Muscle of leg (tissue), 16 donors: Measurements from ENCODE around the gene KRTAP21-2. TPM values are rescaled to one million over a fixed set of nuclear protein-coding genes. Genes with fewer than 3 reads are reported as not detected.
A peak's percentile ranks its signal among the peaks of the same experiment; 100 is the strongest.
"Not testable (repeated sequence)": the region's sequence is repeated elsewhere in the genome, so short reads cannot be mapped to it uniquely, and the experiment has no call there.

Source experiments
- DNase-seq: peaks from one replicate; pipeline ENCODE4 v3.0.0; 2013
- H3K27ac ChIP-seq: one replicate; pipeline ENCODE4 v1.5.1; 2013; ENCODE audit warnings: mild to moderate bottlenecking, low read length, control low read depth
- H3K27me3 ChIP-seq: one replicate; pipeline ENCODE4 v1.6.1; 2013; ENCODE audit warnings: low read length; ENCODE audit not compliant: control insufficient read depth, insufficient read depth
- H3K36me3 ChIP-seq: one replicate; pipeline ENCODE4 v1.6.1; 2013; ENCODE audit warnings: low read length; ENCODE audit not compliant: control insufficient read depth, insufficient read depth
- H3K4me1 ChIP-seq: one replicate; pipeline ENCODE4 v1.6.1; 2013; ENCODE audit warnings: low read length; ENCODE audit not compliant: control insufficient read depth, insufficient read depth
- H3K4me3 ChIP-seq: one replicate; pipeline ENCODE4 v1.5.1; 2013; ENCODE audit warnings: low read length, control low read depth
- H3K9me3 ChIP-seq: replicated peaks from 2 replicates; pipeline ENCODE4 v1.6.1; 2013; ENCODE audit warnings: low read depth, low read length; ENCODE audit not compliant: control insufficient read depth
- WGBS: methylation state at CpG from one replicate; pipeline ENCODE4 v1.1.5; 2013; ENCODE audit warnings: missing lambda C conversion rate; ENCODE audit not compliant: insufficient coverage; 5-methylcytosine and 5-hydroxymethylcytosine counted together
- long read RNA-seq, 11 donors: transcript quantifications; one replicate each; lab custom pipeline, GENCODE V29; 2026
- polyA plus RNA-seq, 8 donors: library from polyadenylated mRNA; unstranded; fragments of 120-200 nt; gene quantifications; one replicate each; pipeline versions ENCODE4 v1.2.1 to v1.2.3, GENCODE V29; 2013; ENCODE audit warnings: inconsistent platforms in 1 of 8, low replicate concordance in 1 of 8; ENCODE audit not compliant: insufficient read length in 8 of 8, insufficient read depth in 1 of 8
- total RNA-seq: library from RNA; stranded (reverse); fragments of 120-200 nt; gene quantifications from one replicate; pipeline ENCODE4 v1.2.4, GENCODE V29; 2013

KRTAP21-2 gene
- total RNA-seq (not detected), polyA plus RNA-seq (not detected)
- long read RNA-seq, donor 1: 0 reads
- long read RNA-seq, donor 2: 0 reads
- long read RNA-seq, donor 3: 0 reads
- long read RNA-seq, donor 4: 0 reads
- long read RNA-seq, donor 5: 0 reads
- long read RNA-seq, donor 6: 0 reads
- long read RNA-seq, donor 7: 0 reads
- long read RNA-seq, donor 8: 0 reads
- long read RNA-seq, donor 9: 0 reads
- long read RNA-seq, donor 10: 0 reads
- long read RNA-seq, donor 11: 0 reads

DNA sequence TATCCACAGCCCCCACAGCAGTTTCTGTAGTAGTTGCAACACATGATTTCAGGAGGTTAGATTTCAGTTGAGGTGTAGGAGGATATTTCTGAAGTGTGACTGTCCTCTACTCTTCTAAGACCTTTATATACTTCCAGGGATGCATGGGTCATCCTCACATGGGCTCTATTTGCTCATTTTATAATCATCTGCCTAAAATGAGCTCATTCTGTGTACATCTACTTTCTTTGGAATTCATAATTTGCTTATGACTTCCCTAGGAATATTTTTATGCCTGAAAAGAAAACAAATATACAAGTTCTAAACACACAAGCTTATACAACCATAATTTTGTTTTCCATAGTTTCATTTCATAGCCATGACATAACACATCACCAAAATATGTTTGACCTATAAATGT is at the start of gene KRTAP21-2:
TSS of gene KRTAP21-2 (minus strand) at position 101 of the 400 bp plus-strand sequence. CDS start at position 44, 57 bp downstream.
- H3K27me3 ChIP-seq: no peaks in the 10 kb centered on the region
- no peaks in the 10 kb centered on the region for H3K36me3 ChIP-seq
- H3K27ac ChIP-seq: no peak within 1 kb of the TSS
- H3K9me3 ChIP-seq: no peaks in the 10 kb centered on the region
- no peaks in the 10 kb centered on the region for H3K4me1 ChIP-seq
- no peak for DNase-seq
- H3K4me3 ChIP-seq: no peak within 1 kb of the TSS

DNA sequence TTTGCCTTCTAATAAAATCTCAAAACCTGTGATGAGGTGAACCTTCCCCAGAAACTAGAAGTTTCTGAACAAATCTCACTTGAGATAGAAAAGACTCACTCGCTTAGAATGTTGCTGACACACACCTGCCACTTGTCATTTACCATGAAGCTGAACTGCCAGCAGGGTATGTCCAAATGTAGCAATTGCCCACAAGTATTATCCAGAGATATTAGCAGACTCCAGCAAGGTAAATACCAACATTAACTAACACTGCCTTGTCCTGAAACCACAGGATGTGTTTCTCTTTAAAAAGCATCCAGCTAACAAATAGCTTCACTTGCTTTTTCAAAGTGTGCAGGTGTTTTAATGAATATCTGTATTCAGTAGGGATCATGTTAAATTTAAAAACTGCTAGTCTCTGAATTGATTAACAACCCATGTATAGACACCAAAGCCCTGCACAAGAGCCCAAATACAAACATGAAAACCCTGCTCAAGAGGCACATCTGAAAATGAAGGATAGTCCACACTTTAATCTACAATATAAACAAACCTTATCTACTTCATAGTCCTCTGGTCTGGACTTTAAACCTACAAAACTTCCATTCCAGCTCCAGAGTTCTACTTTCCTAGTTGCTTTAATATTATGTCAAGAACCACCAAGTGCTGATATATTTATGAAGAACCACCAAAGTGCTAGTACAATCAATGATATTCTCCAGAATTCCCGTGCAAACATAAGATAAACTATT is 46.7 kb upstream of the KRTAP21-2 start:
- Histone ChIP-seq H3K4me3 (no peak overlapping the region), H3K36me3 (no peaks in the 10 kb centered on the region), H3K27me3 (no peaks in the 10 kb centered on the region), H3K4me1 (no peaks in the 10 kb centered on the region), H3K9me3 (no peaks in the 10 kb centered on the region), H3K27ac (no peak overlapping the region)
- 60% methylated on average over 1 of the region's 2 CpGs for WGBS
- no peak for DNase-seq

DNA sequence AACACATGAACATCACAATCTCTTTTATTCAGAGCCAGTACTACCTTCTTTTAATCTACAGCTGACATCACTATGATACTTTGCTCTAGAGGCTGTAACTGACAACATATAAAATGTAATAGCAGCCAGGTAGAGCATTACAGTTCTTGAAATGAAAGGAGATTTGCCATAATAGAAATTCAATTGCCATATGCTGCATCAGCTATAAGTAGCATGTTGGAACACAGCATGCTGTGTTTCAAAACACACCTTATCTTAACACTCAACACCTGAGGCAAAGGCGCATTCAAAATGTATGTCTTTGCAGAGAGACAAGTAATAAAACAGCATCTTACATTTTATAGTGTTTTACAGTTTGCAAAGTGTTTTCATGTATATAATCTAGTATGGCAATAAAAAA is 32.2 kb upstream of the KRTAP21-2 start:
- Histone ChIP-seq H3K27ac (no peak overlapping the region), H3K4me1 (no peaks in the 10 kb centered on the region), H3K27me3 (no peaks in the 10 kb centered on the region), H3K4me3 (no peak overlapping the region), H3K9me3 (no peaks in the 10 kb centered on the region), H3K36me3 (no peaks in the 10 kb centered on the region)
- no peak for DNase-seq
- whole genome bisulfite sequencing: no CpG with 5 or more reads among the region's 1 CpG

DNA sequence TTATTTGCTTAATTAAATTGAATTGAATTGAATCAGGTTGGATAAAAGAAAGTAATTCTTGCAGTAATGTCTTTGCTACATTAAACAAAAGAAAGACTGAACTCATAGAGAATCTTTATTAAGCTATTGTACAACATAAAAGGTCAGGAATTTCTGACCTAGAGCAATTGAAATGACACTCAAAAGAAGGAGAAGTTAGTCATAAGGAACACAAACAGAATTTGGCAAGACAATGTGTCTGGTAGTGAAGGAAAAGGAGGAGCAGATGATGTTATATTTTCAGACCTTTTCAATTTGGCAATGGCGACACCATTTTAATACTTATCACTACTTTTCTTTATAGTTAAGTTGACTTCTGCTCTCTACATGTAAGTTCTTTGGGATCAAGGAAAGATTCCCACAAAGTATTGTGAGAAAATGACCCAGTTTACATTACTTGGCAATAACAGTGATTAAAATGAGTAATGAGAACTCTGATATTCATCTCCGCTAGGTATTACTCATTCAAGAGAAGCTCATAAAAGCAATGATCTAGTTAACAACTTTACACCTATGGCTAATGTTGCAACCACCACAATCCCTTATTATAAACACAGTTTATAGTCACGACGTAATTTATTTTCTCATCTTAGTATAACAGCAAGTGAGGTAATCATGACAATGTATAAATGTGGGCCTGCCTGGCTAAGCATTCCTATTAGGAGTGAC is 22.8 kb upstream of the KRTAP21-2 start:
- no peak overlapping the region for H3K27ac ChIP-seq
- WGBS: no CpG with 5 or more reads among the region's 4 CpGs

DNA sequence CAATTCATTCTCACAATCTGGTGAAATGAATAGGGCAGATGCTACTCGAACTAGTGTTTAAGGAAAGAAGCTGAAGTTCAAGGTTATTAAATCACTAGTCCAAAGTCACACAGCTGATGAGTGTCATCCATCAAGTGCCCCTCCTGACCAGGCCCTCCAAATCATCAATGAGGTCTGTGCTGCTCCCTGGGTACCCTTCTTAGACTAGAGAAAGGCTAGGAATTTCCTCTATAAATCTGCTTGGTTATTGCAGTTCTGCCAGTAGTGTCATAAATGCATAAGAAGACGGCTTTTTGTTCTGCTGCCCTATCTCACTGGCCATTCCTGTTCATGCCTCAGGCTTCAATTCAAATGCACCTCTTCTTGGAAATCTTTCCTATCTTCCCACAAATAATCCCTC is 13.7 kb upstream of the KRTAP21-2 start:
- 63% methylated on average over 1 of the region's 2 CpGs for WGBS
- no peaks in the 10 kb centered on the region for H3K27me3 ChIP-seq
- no peaks in the 10 kb centered on the region for H3K36me3 ChIP-seq
- no peak for DNase-seq
- no peaks in the 10 kb centered on the region for H3K9me3 ChIP-seq
- no peaks in the 10 kb centered on the region for H3K4me1 ChIP-seq
- H3K4me3 ChIP-seq: no peak overlapping the region
- H3K27ac ChIP-seq: no peak overlapping the region

More for the DNA sequence above, 22.8 kb upstream of the KRTAP21-2 start:
- DNase-seq: no peak
- no peaks in the 10 kb centered on the region for H3K9me3 ChIP-seq
- no peak overlapping the region for H3K4me3 ChIP-seq
- H3K27me3 ChIP-seq: no peaks in the 10 kb centered on the region
- H3K36me3 ChIP-seq: no peaks in the 10 kb centered on the region
- H3K4me1 ChIP-seq: no peaks in the 10 kb centered on the region

DNA sequence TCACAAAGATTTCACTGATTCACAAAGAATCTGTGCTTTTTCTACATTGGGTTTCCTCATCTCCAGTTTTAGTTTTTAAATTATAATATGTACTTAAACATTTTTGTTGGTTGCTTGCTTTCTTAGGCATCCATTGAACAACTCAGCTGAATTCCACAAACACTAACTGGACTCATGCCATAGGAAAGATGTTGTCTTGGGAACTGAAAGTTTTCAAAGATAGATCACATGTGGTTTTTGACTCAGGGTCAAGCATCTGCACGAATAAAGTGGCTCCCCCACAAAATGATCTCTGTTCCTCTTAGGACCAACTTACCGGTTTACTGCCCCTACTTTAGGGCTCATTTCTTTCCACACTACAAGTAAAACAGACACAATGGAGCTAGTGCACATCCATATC is 11.2 kb upstream of the KRTAP21-2 start:
- H3K36me3 ChIP-seq: no peaks in the 10 kb centered on the region
- no peaks in the 10 kb centered on the region for H3K27me3 ChIP-seq
- no peak overlapping the region for H3K4me3 ChIP-seq
- H3K4me1 ChIP-seq: no peaks in the 10 kb centered on the region
- peak; percentile 77 for DNase-seq
- H3K9me3 ChIP-seq: no peaks in the 10 kb centered on the region
- H3K27ac ChIP-seq: no peak overlapping the region
- 20% methylated on average over 2 of the region's 2 CpGs for WGBS

DNA sequence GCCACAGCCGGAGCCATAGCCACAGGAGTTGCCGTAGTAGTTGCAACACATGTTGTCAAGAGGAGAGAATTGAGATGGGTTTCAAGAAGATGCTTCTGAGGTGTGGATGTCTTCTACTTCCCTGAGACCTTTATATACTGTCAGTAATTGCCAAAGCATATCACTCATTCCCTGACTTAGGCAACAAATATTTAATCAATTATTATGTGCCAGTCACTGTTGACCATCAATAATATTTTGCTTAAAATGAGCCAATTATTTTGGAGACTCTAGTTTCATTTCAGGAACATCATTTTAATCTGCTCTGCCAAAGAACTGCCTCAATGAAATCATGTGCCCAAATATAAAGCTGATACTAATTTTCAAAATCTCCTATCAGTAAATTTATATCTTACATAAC is 8.3 kb upstream of the KRTAP21-2 start, which contains the start of gene KRTAP21-1:
TSS of gene KRTAP21-1 (minus strand) at position 101 of the 400 bp plus-strand sequence. CDS start at position 51, 50 bp downstream.
- not testable (repeated sequence) for DNase-seq, H3K9me3 ChIP-seq, H3K4me1 ChIP-seq, H3K36me3 ChIP-seq, H3K27me3 ChIP-seq, H3K27ac ChIP-seq, H3K4me3 ChIP-seq
- WGBS: no CpG with 5 or more reads among the region's 2 CpGs

DNA sequence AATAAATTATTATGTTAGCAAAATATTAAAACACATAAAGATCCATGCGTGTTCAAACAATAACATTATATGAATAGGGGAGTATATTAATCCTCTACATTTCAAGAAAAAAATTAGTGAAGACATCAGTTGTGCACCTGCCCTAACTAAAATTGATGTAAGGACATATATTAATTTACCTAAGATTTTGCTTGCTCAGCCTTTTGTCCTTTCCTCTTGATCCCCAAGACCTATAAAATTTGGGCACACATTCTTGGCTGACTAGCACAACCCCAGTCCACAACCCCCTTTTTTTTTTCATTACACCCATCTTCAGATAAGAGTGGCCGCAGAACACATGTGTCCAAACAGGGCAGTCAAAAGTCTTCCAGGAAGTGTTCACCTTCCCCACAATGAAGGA is 6.6 kb downstream of the KRTAP21-2 start:
- H3K27ac ChIP-seq: no peak overlapping the region
- H3K4me1 ChIP-seq: no peaks in the 10 kb centered on the region
- no peaks in the 10 kb centered on the region for H3K9me3 ChIP-seq
- no CpG with 5 or more reads among the region's 2 CpGs for WGBS
- H3K27me3 ChIP-seq: no peaks in the 10 kb centered on the region
- no peak for DNase-seq
- no peaks in the 10 kb centered on the region for H3K36me3 ChIP-seq
- H3K4me3 ChIP-seq: no peak overlapping the region

DNA sequence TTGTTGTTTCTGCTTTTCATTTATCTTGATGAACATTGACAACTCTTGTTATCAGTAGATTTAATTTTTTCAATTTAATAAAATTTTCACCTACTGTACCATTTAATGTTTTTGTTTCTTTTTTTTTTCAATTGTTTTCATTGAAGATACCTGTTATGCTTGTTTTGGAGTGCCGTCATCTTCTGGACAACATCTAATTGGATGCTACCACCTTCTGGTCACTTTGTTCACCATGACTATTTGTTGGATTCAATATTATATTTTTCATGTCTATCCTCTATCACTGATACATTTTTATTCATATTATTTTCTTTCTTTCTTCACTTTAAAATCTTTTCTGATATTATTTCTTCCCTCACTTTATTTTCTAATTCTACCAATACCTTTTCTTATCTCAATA is 14.0 kb downstream of the KRTAP21-2 start:
- WGBS: no CpG with 5 or more reads among the region's 1 CpG

DNA sequence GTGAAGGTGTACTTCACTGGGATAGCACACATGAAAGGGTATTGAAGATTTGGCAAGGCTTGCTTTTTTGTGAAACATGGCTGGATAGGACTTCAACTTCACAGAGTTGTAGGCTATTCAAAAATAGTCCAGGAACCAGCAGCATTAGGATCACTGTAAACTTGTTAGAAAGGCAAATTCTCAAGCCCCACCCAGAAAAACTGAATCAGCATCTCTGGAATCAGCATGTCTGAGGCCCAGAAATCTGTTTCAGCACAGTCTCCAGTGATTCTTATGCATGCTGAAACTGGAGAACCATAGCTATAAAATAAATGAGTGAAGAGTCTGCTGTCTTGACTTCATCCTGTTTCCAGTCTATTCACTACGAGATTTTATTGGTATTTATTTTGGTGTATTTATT is 20.3 kb downstream of the KRTAP21-2 start:
- no peak overlapping the region for H3K27ac ChIP-seq
- H3K4me3 ChIP-seq: no peak overlapping the region
- WGBS: no CpG with 5 or more reads among the region's 1 CpG
- H3K4me1 ChIP-seq: no peaks in the 10 kb centered on the region
- no peaks in the 10 kb centered on the region for H3K27me3 ChIP-seq
- no peaks in the 10 kb centered on the region for H3K9me3 ChIP-seq
- no peak for DNase-seq
- no peaks in the 10 kb centered on the region for H3K36me3 ChIP-seq

More for the DNA sequence above, 14.0 kb downstream of the KRTAP21-2 start:
- peak; percentile 7 for DNase-seq
- no peaks in the 10 kb centered on the region for H3K9me3 ChIP-seq
- H3K4me3 ChIP-seq: no peak overlapping the region
- no peaks in the 10 kb centered on the region for H3K4me1 ChIP-seq
- H3K36me3 ChIP-seq: no peaks in the 10 kb centered on the region
- H3K27ac ChIP-seq: no peak overlapping the region
- no peaks in the 10 kb centered on the region for H3K27me3 ChIP-seq
